SK-N-SH (cell line): Measurements from ENCODE around the gene MCC. TPM values are rescaled to one million over a fixed set of nuclear protein-coding genes. Genes with fewer than 3 reads are reported as not detected.

Experiments used
- CTCF ChIA-PET: fragments of 300-600, 350-600 bp; formaldehyde crosslinking; extraction: SDS; loops from one replicate; lab custom pipeline; 2021; lab: Yijun Ruan, JAX
- POLR2A ChIA-PET: fragments of 350-600 bp; sonication (Branson Sonifier 250); formaldehyde crosslinking; extraction: SDS; loops from one replicate; lab custom pipeline; 2020; ENCODE audit warnings: antibody characterized with exemption, inconsistent platforms; lab: Yijun Ruan, JAX
- DNase-seq: peaks from one replicate; pipeline ENCODE4 v3.0.0; 2012
- H2AFZ ChIP-seq: fragments of 200-600 bp; sonication (generic); 2 replicates; pipeline ENCODE4 v1.8.1; 2016; ENCODE audit warnings: antibody characterized with exemption, mild to moderate bottlenecking, low read depth
- H3F3A ChIP-seq: fragments of 200-600 bp; sonication (generic); replicated peaks from 2 replicates; pipeline ENCODE3; 2016; ENCODE audit warnings: antibody characterized with exemption, mild to moderate bottlenecking; ENCODE audit not compliant: insufficient read depth
- H3K27ac ChIP-seq, 2 experiments: fragments of 200-500 bp in 1 of 2; fragments of 200-600 bp in 1 of 2; sonication (Bioruptor generic) in 1 of 2; sonication (generic), shearing (Covaris generic) in 1 of 2; 2 replicates each; pipeline versions ENCODE4 v1.5.1 to v1.6.1; 2014 to 2016; ENCODE audit warnings: low read depth in 2 of 2, inconsistent platforms in 1 of 2, low read length in 1 of 2, mild to moderate bottlenecking in 1 of 2, mixed read lengths in 1 of 2
- H3K27me3 ChIP-seq: fragments of 200-600 bp; sonication (generic), shearing (Covaris generic); 2 replicates; pipeline ENCODE4 v1.6.1; 2016; ENCODE audit warnings: mixed run types; ENCODE audit not compliant: insufficient read depth
- H3K36me3 ChIP-seq, 2 experiments: fragments of 200-500 bp in 1 of 2; fragments of 200-600 bp in 1 of 2; sonication (Bioruptor generic) in 1 of 2; sonication (generic) in 1 of 2; replicated peaks in 1 of 2; 2 replicates each; pipeline versions ENCODE3 to v1.5.1; 2014 to 2016; ENCODE audit warnings: low read length in 1 of 2, mild to moderate bottlenecking in 1 of 2; ENCODE audit not compliant: insufficient read depth in 2 of 2, control insufficient read depth in 1 of 2
- H3K4me1 ChIP-seq, 2 experiments: fragments of 200-500 bp in 1 of 2; fragments of 200-600 bp in 1 of 2; sonication (Bioruptor generic) in 1 of 2; sonication (generic), shearing (Covaris generic) in 1 of 2; 2 replicates each; pipeline versions ENCODE4 v1.5.1 to v1.6.1; 2014 to 2016; ENCODE audit warnings: low read depth in 1 of 2, low read length in 1 of 2, mixed run types in 1 of 2; ENCODE audit not compliant: insufficient read depth in 2 of 2, control insufficient read depth in 1 of 2
- H3K4me2 ChIP-seq: fragments of 200-600 bp; sonication (generic), shearing (Covaris generic); 2 replicates; pipeline ENCODE4 v1.6.1; 2017; ENCODE audit warnings: mixed run types
- H3K4me3 ChIP-seq, 2 experiments: fragments of 200-500 bp in 1 of 2; fragments of 200-600 bp in 1 of 2; sonication (Bioruptor generic) in 1 of 2; sonication (generic), shearing (Covaris generic) in 1 of 2; 2 replicates each; pipeline versions ENCODE4 v1.5.1 to v1.8.1; 2014 to 2016; ENCODE audit warnings: low read depth in 2 of 2, inconsistent platforms in 1 of 2, low read length in 1 of 2, mild to moderate bottlenecking in 1 of 2, mixed read lengths in 1 of 2, moderate library complexity in 1 of 2
- H3K79me2 ChIP-seq: fragments of 200-600 bp; sonication (generic); 2 replicates; pipeline ENCODE4 v1.8.1; 2017; ENCODE audit warnings: mild to moderate bottlenecking; ENCODE audit not compliant: insufficient read depth
- H3K9ac ChIP-seq: fragments of 200-600 bp; sonication (generic); 2 replicates; pipeline ENCODE4 v1.6.1; 2017; ENCODE audit warnings: mixed run types
- H3K9me2 ChIP-seq: fragments of 200-600 bp; sonication (generic); 2 replicates; pipeline ENCODE4 v1.6.1; 2017; ENCODE audit warnings: mixed run types
- H3K9me3 ChIP-seq: fragments of 200-600 bp; sonication (generic); 2 replicates; pipeline ENCODE4 v1.6.1; 2017; ENCODE audit warnings: mixed run types, mild to moderate bottlenecking, moderate library complexity
- H4K20me1 ChIP-seq: fragments of 200-600 bp; sonication (generic); 2 replicates; pipeline ENCODE4 v1.6.1; 2017; ENCODE audit warnings: mild to moderate bottlenecking, mixed run types; ENCODE audit not compliant: insufficient read depth
- CHD2 ChIP-seq: fragments of 150-350 bp; IDR thresholded peaks from 2 replicates; pipeline ENCODE4 v1.6.1; 2018; ENCODE audit warnings: low read length; ENCODE audit not compliant: partially characterized antibody
- ELF1 ChIP-seq: IDR thresholded peaks from 2 replicates; pipeline ENCODE4 v1.4.0; 2012
- EP300 ChIP-seq, 2 experiments: IDR thresholded peaks; 2 replicates each; pipeline versions ENCODE4 v1.4.0 to v1.6.1; 2012; ENCODE audit warnings: borderline replicate concordance in 1 of 2, low read depth in 1 of 2, low read length in 1 of 2
- EZH2phosphoT487 ChIP-seq: fragments of 200-600 bp; sonication (generic); IDR thresholded peaks from 2 replicates; pipeline ENCODE4 v1.6.1; 2017; ENCODE audit warnings: low read depth, mixed run types, mild to moderate bottlenecking, antibody characterized with exemption, moderate library complexity, borderline replicate concordance
- GATA2 ChIP-seq: sonication (generic); formaldehyde crosslinking; IDR thresholded peaks from 2 replicates; pipeline ENCODE4 v1.5.0; 2020; ENCODE audit warnings: mild to moderate bottlenecking, missing genetic modification reagents
- NFIC ChIP-seq: IDR thresholded peaks from 2 replicates; pipeline ENCODE4 v1.4.0; 2012; ENCODE audit warnings: borderline replicate concordance
- NRF1 ChIP-seq: IDR thresholded peaks from 2 replicates; pipeline ENCODE4 v1.6.1; 2012; ENCODE audit warnings: low read depth, mild to moderate bottlenecking, low read length
- RXRA ChIP-seq: IDR thresholded peaks from 2 replicates; pipeline ENCODE4 v1.4.0; 2012; ENCODE audit warnings: low read depth, mild to moderate bottlenecking, borderline replicate concordance
- SIN3A ChIP-seq: IDR thresholded peaks from 2 replicates; pipeline ENCODE4 v1.6.1; 2012; ENCODE audit warnings: low read depth, mild to moderate bottlenecking, low read length, moderate library complexity, borderline replicate concordance
- TAF1 ChIP-seq: IDR thresholded peaks from 2 replicates; pipeline ENCODE4 v1.6.1; 2012; ENCODE audit warnings: low read depth, mild to moderate bottlenecking, low read length, moderate library complexity, borderline replicate concordance
- TCF12 ChIP-seq: IDR thresholded peaks from 2 replicates; pipeline ENCODE4 v1.4.0; 2012
- TEAD4 ChIP-seq: IDR thresholded peaks from 2 replicates; pipeline ENCODE4 v1.4.0; 2012; ENCODE audit warnings: mild to moderate bottlenecking, borderline replicate concordance; ENCODE audit not compliant: insufficient read depth
- USF1 ChIP-seq: IDR thresholded peaks from 2 replicates; pipeline ENCODE4 v1.4.0; 2012; ENCODE audit warnings: low read depth, borderline replicate concordance
- WGBS: methylation state at CpG from one replicate; pipeline ENCODE4 v1.1.6; 2017; ENCODE audit warnings: low lambda C conversion rate; 5-methylcytosine and 5-hydroxymethylcytosine counted together
- polyA plus RNA-seq, 3 experiments: library from polyadenylated mRNA; depleted of rRNA; stranded (reverse); fragments of >200 nt; gene quantifications; 2 replicates each; pipeline ENCODE4 v1.2.3, GENCODE V29; 2012
- TF ChIP-seq, protein P1 (sequence below): IDR thresholded peaks from 2 replicates; pipeline ENCODE4 v1.4.0; 2012; ENCODE audit warnings: low read depth
- TF ChIP-seq, protein P2 (sequence below): IDR thresholded peaks from 2 replicates; pipeline ENCODE4 v1.4.0; 2012; ENCODE audit warnings: low read depth, borderline replicate concordance

MCC gene
- polyA plus RNA-seq, 1 of the 3 experiments (the other 2 are of a cell fraction): 3.6 TPM

- Histone ChIP-seq H3K9me3 (peaks cover 13% of the 10 kb centered on the region), H3K27ac (no peak overlapping the region), H3K9ac (no peak overlapping the region), H3K4me3 (no peak overlapping the region), H3K79me2 (peaks cover 52% of the 10 kb centered on the region), H4K20me1 (no peaks in the 10 kb centered on the region; the same call in 1 of the 2 replicates), H3K27me3 (no peaks in the 10 kb centered on the region), H3K9me2 (no peaks in the 10 kb centered on the region; the same call in 1 of the 2 replicates), H3K4me2 (no peak overlapping the region), H3K4me1 (peaks cover 0 to 5% of the 10 kb centered on the region in 2 experiments; a peak in 2 of 4 replicates), H3K36me3 (peaks cover 33 to 47% of the 10 kb centered on the region in 2 experiments), H3F3A (peaks cover 14% of the 10 kb centered on the region), H2AFZ (no peak overlapping the region)
- no peak for TF ChIP-seq EP300 (IDR thresholded peaks at IDR 0.05; ENCODE audit: borderline replicate concordance in 1 of 2, low read depth in 1 of 2, low read length in 1 of 2)
- TF ChIP-seq ELF1: no peak
- TF ChIP-seq GATA2 (CRISPR knock-in tag): no peak
- TF ChIP-seq TEAD4: no peak
- DNase-seq: no peak
- ChIA-PET CTCF (no interaction called here), POLR2A (no interaction called here)
- 85% methylated on average over 4 of the region's 4 CpGs for WGBS
These were observed 38.2 kb upstream of the MCC start for GRCh38 chr5:113526421-113526820.

DNA sequence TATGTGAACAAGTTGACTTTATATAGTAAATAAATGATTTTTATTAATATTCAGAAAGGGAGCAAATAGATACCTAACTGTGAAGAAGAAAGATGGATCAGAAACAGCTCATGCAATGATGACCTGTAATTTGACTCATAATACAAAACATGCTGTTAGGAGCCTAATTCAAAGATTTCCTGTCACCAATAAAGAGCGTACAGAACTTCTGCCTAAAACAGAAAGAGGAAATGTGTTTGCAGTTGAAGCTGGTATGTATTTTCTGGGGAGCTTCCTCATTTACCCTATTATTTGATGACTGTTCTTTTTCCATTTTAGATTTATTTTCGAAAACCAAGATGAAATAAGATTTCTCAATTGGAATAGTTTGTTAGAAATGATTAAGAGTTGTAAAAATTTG, 36.7 kb upstream of the MCC start:
- H3K27ac ChIP-seq: no peak overlapping the region
- H3K9me2 ChIP-seq: no peaks in the 10 kb centered on the region; the same call in 1 of the 2 replicates
- H3F3A ChIP-seq: peaks cover 16% of the 10 kb centered on the region
- H2AFZ ChIP-seq: no peak overlapping the region
- no peak for TF ChIP-seq TAF1
- TF ChIP-seq TCF12: no peak
- TF ChIP-seq EZH2phosphoT487: no peak
- TF ChIP-seq NFIC: no peak
- no peak for TF ChIP-seq CHD2
- TF ChIP-seq USF1: no peak
- TF ChIP-seq RXRA: no peak
- TF ChIP-seq GATA2 (CRISPR knock-in tag): no peak
- TF ChIP-seq NRF1: no peak
- TF ChIP-seq TEAD4: no peak
- TF ChIP-seq SIN3A: no peak
- TF ChIP-seq, protein P1, sequence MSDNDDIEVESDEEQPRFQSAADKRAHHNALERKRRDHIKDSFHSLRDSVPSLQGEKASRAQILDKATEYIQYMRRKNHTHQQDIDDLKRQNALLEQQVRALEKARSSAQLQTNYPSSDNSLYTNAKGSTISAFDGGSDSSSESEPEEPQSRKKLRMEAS: no peak
- TF ChIP-seq, protein P2, sequence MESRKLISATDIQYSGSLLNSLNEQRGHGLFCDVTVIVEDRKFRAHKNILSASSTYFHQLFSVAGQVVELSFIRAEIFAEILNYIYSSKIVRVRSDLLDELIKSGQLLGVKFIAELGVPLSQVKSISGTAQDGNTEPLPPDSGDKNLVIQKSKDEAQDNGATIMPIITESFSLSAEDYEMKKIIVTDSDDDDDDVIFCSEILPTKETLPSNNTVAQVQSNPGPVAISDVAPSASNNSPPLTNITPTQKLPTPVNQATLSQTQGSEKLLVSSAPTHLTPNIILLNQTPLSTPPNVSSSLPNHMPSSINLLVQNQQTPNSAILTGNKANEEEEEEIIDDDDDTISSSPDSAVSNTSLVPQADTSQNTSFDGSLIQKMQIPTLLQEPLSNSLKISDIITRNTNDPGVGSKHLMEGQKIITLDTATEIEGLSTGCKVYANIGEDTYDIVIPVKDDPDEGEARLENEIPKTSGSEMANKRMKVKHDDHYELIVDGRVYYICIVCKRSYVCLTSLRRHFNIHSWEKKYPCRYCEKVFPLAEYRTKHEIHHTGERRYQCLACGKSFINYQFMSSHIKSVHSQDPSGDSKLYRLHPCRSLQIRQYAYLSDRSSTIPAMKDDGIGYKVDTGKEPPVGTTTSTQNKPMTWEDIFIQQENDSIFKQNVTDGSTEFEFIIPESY: no peak
- no peak for TF ChIP-seq ELF1
- peaks cover 0 to 5% of the 10 kb centered on the region in 2 experiments; a peak in 2 of 4 replicates for H3K4me1 ChIP-seq
- H3K9ac ChIP-seq: no peak overlapping the region
- CTCF ChIA-PET: interaction anchor here (0.9 to 1.6 kb wide), 4 partner anchors 9 to 546 kb away, joined by 3 to 4 read pairs (median 3); no protein-coding TSS in a partner anchor
- no peaks in the 10 kb centered on the region for H3K9me3 ChIP-seq
- no peak for DNase-seq
- H3K27me3 ChIP-seq: no peaks in the 10 kb centered on the region
- no peak overlapping the region for H3K4me3 ChIP-seq
- H4K20me1 ChIP-seq: no peaks in the 10 kb centered on the region; the same call in 1 of the 2 replicates
- POLR2A ChIA-PET: no interaction called here
- peaks cover 59% of the 10 kb centered on the region for H3K79me2 ChIP-seq
- no peak overlapping the region for H3K4me2 ChIP-seq
- H3K36me3 ChIP-seq: peaks cover 26 to 44% of the 10 kb centered on the region in 2 experiments
- WGBS: 90% methylated on average over 2 of the region's 2 CpGs
